GOT3 (cell line): Measurements from ENCODE around the gene CFAP92.

Experiments used
- DNase-seq: peaks from one replicate; lab custom pipeline; 2025; ENCODE audit warnings: mixed read lengths; lab: John Stamatoyannopoulos, UW

CFAP92 gene

DNA sequence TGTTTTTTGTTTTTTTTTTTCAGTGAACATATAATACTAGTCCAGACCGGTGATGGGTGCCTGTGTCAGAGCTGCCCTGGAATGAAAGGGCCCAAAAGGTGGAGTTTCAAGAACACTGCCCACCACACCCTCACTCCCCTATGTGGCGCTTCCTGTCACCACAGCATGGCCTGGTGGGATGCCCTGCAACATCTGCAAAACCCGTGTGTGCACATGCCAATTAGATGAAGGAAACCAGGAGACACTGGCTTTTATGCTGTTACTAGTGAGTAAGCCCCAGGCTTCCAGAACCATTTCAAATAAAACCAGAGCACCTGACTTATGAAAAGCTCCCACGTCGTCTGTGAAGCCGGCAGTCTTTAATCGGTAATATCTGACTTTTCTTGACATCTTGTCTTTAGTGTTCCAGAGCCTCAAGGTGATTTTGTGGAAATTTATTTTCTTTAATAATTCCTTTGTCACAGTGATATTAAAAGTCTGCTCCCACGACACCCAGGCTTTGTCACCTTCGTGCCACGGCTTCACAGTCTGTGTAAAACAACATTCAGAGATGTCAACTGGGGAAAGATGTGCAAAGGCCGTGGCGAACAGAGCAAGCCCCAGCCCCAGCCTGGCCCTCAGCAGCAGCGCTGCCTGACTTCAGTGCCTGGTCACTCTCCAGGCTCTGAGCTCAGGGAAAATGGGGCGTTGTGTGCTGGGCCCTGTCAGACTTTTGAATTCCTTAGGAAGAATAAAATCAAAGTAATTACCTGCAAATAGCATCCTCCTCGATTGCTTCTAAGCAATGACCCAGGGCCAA, 6.4 kb downstream of the CFAP92 start:
- no peak for DNase-seq

DNA sequence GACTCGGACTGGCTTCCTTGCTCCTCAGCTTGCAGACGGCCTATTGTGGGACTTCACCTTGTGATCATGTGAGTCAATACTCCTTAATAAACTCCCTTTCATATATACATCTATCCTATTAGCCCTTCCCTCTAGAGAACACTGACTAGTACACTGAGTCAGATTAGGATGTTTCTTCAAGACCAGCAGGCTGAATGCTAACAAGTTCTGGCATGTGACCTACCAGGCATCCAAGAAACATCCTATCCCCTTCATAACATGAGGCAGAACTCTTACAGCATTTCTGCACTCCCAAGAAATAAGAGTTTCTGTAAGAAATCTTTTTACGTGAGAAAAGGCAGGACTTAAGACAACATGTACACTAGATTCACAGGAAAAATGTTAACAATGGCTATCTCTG, 9.3 kb downstream of the CFAP92 start:
- no peak for DNase-seq

DNA sequence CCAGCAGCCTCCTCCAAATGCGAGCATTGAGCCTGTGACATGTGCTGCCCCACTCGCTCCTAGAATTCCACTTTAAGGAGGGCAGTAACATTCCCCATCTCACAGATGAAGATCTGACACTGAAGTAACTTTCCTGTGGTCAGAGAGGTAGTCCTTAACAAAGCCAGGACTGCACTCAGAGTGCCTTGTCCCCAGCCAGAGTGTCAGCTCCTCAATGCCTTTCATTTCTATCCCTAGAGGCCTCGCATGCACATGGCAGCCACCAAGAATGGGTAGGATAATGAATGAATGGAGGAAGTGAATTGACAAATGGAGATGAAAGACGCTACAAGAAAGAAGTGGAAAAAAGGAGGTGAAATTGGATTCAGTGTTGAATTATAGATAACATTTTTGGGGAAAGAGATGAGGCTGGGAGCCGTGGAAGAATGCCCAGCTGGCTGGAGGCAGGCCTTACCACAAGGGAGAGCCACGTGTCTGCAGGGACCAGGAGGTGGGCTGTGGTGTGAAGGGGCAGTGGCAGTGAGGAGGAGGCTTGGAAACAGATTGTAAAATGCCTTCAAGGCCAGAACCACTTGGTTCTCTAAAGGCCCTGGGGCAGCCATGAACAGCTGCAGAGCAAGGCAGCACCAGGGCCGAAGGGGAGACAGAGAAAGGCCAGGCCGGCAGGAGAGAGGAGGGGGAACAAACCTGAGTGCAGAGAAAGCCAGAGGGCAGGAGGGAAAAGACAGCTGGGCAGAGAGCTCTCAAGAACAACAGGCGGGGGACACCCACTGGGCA, 10.4 kb downstream of the CFAP92 start:
- no peak for DNase-seq

DNA sequence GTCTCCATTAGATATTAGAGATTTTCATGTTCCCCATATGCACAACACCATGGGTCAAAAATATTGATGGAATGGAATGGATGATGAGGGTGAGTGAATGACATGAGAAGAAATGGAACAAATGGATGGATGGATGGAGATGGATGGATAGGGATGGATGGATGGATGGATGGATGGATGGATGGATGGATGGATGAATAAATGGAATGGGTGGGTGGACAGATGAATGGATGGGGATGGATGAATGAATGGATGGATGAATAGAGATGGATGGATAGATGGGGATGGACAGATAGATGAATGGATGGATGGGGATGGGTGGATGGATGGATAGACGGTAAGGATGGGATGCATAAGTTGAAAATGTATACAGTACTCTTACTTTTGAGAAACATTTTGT, 18.6 kb downstream of the CFAP92 start:
- DNase-seq, result no peak

DNA sequence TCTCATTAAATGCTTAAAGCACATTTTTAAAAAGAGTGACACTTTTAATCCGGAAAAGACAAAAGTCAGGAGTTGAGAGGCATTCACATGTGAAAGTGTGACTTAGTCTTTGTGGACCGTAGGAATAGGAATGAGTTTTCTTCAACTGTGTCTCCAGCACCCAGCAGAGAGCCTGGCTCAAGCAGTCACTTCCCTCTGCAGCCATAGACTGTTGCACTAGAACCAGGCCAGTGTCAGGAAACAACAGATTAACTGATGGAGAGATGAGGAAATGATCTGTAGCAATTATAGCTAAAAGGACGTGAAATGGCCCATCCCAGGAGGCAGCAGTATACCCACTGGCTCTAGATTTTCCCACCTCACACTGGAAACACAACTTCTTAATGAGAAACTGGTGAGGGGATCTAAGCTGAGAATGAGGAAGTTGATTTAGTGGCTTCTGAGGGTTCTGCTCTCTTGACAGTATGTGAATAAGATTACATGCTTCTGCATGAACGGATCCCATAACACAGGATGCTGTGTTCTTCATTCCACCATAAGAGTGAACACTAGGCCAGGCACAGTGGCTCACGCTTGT, 19.8 kb downstream of the CFAP92 start:
- no peak for DNase-seq

DNA sequence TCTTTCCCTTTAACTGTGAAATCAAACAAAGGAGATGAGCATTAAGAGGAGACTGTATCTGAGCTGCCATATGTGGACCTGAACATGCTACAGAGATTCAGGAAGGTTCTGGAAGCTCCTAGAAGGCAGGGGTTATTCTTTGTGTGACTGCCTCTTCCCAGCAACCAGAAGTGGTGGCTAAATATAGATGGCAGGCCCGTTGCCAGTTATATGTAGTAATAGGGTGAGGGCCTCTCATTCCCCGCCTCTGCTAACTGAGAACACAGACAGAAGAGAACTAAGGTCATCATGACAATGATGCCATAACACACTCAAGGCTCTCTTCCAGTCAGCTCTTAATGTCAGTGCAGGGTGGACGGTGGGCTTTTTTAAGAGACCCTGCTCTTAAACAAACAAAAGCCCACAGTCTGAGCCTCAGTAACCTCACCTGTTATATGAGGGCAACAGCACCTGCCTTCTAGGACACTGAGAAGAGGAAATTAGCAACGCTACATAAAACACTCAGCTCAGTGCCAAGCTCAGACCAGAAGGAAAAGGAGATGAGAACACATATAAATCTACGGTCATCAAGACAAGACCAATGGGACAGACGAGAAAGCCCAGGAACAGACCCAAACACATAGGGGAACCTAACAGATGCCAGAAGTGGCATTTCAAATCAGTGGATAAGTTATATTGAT, 22.3 kb downstream of the CFAP92 start:
- DNase-seq, result no peak

DNA sequence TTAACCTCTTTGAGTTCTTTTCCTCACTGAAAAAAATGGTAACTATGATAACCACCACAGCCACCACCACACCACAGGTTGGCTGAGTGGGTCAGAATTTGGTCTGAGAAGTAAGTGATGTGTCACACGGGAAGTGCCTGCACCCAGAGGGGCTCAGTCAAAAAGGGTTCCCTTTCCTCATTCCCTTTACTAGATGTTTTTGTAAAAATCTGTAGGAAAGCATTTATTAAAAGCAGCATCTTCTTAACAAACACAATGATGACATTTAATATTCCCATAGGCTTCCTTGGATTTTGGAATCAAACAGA, 23.2 kb downstream of the CFAP92 start:
- DNase-seq, result no peak

DNA sequence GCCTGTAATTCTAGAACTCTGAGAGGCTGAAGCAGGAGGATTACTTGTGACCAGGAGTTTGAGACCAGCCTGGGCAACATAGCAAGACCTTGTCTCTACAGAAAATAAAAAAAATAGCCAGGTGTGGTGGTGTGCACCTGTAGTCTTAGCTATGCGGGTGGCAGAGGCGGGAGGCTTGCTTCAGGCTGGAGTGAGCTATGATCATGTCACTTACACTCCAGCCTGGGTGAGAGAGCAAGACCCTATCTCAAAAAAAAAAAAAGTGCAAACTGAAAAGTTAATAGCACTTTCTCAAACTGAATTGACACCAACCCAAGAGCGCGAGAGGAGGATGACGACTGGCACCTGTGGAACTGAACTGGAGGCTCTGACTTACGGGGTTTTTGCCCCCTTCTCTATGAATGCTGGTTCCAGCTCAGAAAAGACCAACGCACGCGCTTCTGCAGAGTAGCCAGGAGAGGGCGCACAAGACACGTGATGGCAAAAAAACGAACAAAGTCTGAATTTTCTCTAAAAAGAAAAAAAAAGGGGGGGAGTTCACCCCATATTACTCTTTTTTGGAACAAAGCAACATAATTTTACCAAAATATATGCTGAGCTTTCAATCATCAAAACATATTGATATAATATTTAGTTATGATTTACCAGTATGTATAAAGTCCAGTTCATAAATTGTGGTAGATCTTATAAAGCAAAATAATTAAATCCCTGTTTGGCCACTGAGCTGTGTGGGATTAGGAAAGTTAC, 23.7 kb downstream of the CFAP92 start:
- DNase-seq, result no peak

DNA sequence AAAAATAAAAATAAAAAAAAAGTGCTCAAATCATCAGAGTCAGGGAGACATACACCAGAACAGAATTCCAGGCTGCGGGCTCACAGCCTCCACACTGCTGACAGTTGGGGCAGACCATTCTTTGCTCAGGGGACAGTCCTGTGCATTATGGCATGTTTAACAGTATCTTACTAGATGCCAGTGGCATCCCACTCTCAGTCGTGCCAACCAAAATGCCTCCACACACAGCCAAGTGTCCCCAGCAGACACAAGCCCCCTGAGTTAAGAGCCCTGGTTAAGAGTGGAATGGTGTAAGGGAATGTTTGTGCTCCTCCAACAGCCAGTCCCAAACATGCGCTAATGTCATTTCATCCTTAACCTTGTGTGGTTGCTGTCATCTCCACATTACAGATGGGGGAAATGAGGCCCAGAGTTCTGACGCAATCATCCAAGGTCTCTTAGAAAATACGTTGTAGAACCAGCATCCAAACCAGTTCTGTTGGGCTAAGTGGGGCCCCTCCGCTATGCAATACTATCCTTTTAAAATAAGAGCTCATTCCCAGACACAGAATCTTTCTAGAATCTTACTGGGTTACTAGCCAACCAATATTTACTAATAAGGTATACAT, 26.0 kb downstream of the CFAP92 start:
- DNase-seq, result no peak

DNA sequence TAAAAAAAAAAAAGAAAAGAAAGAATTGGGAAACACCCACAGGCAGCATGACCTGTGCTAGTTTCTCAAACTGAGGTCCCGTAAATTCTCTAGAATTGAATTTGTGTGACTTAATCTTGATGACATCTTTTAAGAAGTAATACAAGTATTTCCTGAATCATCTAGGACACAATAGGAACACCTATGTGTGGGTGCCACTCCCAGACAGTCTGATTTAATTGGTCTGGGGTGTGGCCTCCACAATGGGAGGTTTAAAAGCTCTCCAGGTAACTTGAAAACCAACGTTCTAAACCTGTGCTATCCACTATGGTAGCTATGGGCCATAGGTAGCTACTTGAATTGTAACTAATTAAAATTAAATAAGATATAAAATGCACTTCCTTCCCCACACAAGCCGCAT, 28.1 kb downstream of the CFAP92 start:
- no peak for DNase-seq

DNA sequence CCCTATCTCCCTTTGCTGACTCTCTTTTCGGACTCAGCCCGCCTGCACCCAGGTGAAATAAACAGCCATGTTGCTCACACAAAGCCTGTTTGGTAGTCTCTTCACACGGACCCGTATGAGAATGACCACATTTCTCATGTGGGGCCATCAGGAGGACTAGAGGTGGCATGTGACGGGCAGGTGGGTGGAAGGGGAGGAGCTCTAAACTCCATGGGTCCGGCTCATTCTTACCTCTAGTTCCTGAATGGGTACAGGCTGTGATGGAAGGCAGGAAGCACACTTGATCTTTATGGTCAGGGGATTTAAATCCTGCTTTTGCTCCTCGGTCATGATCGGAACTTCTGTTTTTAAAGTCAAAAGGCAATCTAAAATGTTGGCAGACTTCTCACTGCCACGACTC, 28.6 kb downstream of the CFAP92 start:
- no peak for DNase-seq

DNA sequence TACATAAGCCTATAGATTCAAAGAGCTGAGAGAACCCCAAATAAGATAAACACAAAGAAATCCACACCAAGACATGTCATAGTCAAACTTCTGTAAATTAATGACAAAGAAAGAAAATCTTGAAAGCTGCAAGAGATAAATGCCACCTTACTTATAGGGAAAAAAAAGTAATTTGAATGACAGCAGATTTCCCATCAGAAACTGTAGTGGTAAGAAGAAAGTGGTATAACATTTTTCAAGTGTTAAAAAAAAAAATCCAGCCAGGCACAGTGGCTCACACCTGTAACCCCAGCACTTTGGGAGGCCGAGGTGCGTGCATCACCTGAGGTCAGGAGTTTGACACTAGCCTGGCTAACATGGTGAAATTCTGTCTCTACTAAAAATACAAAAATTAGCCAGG, 37.4 kb downstream of the CFAP92 start:
- no peak for DNase-seq

DNA sequence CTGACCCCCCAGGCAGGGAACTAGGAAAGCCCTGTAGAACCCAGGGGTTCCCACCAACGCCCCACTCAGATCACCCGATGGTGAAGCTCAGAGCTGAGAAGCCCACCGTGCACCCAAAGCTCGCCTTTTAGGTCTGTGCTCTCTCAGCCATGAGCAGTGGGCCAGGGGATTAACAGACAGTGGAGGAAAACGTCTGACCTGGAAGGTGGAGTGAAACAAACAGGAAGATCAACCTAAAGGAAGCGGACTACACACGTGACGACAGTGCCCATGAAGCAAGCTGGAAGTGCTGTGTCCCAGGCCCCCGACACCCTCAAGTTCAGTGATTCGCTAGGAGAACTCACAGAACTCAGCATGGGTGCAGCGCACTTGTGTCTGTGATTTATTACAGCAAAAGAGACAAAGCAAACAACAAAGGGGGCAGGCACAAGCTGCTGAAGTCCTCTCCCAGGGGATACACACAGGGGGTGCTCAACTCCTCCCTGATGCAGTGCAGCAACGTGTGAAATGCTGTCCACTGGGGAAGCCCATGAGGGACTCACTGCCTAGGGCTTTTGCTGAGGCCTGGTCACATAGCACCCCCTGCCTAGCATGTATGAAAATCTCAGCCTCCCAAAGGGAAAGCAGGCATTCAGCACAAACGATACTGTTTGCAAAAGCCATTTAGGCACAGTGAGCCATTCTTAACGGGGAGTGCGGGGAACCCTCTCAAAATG, 43.5 kb downstream of the CFAP92 start:
- no peak for DNase-seq

DNA sequence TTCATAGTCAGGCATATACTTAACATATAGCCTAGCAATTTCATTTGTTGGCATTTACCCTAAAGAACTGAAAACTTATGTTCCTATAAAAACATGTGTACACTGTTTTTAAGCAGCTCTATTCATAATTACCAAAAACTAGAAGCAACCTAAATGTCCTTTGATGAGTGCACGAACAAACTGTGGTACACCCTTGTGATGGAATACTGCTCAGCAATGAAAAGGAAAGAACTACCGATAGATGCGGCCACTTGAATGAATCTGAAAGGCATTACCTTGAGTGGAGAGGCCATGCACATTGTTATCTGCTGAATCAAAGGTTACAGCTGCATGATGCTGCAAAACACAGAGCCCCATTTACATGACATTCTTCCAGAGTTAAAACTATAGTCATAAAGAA, 44.7 kb downstream of the CFAP92 start:
- DNase-seq, result no peak

DNA sequence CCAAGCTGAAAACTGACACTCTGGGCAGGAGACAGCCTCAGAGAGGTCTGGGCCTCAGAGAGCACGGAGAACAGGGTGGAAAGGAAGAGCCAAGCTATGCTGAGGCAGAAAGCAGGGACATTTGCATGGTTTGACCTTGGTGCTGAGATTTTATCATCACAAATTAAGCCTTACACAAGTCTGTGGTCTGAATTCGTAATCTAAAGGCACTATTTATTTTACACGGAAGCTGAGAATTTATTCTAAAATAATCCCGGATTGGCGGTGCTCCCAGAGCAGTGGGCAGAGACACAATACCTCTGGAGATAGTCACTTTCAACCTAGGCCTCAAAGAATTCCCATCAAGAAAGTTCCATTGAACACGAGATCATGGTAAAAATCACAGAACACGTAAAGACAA, 47.5 kb downstream of the CFAP92 start:
- no peak for DNase-seq

DNA sequence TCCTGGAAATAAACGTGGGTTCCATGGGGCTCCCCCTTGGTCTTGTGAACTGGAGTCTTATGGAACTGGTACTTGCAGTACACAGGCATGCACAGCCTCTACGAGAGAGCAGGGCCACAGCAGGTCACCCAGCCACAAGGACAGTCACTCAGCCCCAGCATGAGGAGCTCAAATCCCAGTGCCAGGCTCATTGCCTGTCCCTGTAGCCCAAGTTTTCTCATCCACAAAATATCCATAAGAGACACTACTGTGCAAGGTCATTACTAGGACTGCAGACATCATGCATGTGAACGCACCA, 48.0 kb downstream of the CFAP92 start:
- no peak for DNase-seq

DNA sequence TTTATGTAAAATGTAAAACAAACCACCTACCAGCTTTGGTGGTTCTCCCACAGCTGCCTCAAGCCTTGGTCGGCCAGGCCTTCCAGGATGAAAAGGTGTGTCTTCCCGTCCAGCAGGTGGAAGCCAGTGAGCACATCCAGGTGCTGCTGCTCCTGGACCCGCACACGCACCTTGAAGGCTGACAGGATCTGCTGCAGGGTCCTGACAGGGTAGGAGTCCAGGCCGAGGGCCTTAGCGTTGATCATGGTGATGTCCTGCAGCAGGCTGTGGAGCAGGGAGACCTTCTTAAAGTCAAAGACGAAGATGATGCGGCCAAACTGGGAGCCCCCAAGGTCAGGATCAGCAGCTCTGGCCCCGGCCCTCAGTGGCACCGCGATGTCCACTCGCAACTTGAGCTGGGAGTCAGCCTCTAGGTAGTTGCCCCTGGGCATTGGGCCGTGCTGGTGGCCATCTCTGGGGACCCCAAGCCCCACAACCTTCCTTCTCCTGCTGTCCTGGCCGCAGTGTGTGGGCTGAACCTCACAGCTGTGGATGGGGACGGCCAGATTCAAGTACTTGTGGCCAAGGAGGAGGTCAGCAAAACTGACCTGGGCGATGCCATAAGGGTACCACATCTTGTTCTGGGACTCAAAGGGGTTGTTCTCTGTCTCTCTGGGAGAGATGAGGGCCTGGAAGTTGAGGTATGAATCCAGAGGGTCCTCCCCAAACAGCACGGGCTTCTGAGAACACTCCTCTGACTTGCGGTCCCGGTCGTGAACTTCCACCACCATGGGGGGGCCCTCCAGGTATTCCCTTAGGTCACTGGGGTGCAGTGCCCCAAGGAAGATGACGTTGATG, 48.6 kb downstream of the CFAP92 start:
- DNase-seq, result no peak

DNA sequence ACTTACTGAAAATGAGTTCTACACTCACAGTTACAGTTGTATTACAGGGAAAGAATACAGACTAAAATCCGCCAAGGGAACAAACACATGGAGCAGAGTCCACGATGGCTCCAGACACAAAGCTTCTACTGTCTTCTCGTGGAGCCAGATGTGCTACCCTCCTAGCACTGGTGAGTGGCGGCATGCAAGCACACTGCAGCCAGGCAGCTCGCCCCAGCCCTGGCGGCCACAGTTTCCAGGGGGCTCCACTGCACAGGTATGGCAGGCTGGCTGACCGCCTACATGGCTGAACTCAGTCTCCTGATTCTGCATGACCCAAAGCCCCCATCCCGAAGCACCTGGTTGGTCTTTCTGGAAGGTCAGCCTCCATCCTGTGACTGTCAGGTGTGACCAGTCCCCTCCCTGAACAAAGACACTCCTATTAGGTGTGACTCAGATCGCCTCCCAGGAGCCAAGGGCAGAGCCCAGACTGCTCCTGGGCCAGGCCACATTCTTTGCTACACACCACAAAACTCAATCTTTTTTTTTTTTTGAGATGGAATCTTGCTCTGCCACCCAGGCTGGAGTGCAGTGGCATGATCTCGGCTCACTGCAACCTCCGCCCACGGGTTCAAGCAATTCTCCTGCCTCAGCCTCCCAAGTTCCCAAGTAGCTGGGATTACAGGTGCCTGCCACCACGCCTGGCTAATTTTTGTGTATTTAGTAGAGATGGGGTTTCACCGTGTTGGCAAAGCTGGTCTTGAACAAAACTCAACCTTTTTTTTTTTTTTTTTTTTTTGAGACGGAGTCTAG, 51.5 kb downstream of the CFAP92 start:
- DNase-seq, result no peak

DNA sequence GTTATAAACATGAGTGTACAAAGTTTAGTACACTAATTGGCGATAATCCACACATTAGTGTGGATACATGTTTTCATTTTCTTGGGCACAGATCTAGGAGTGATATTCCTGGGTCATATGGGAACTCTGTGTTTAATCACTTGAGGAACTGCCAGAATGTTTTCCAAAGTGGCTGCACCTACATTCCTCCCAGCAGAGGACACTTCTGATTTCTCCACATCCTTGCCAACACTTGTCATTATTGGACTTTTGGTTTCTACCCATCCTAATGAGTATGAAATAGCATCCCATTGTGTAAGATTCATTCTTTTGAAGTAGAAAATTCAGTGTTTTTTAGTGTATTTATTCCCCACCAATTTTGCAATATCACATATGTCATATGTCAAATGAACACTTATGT, 53.6 kb downstream of the CFAP92 start:
- DNase-seq, result no peak

DNA sequence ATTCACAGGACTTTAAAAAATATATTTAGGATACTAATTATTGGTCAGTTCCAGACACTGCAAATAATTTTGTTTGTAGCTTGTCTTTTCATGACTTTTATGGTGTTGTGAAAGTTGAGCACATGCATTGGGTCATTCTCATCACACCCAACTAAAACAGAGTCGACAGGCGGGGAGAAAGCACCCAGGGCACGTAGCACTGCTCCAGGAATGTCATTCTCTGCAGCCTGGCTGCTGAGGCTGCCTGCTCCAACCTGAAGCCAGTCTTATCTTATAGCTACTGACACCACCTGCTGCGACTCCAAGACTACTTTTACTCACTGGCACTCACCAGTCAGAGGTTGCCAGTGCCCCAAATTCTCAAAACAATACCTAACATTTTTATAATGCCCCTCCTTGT, 57.5 kb downstream of the CFAP92 start:
- DNase-seq, result no peak
